H9 (cell line): ENCODE measurements around the gene DHX35. TPM values are rescaled to one million over a fixed set of nuclear protein-coding genes. Genes with fewer than 3 reads are reported as not detected.

Experiments used
- DNase-seq: peaks from one replicate; pipeline ENCODE4 v3.0.0-alpha.2; 2017
- H2AFZ ChIP-seq: one replicate; pipeline ENCODE4 v1.6.1; 2013; ENCODE audit warnings: mild to moderate bottlenecking, low read length, control low read depth, moderate library complexity
- H2AK5ac ChIP-seq: 2 replicates; pipeline ENCODE4 v1.6.1; 2013; ENCODE audit warnings: low read length, control low read depth, mixed read lengths; ENCODE audit not compliant: insufficient read length
- H2BK120ac ChIP-seq: one replicate; pipeline ENCODE4 v1.6.1; 2013; ENCODE audit warnings: low read depth, mild to moderate bottlenecking, low read length, control low read depth, inconsistent platforms; ENCODE audit not compliant: poor library complexity, severe bottlenecking
- H2BK12ac ChIP-seq: 2 replicates; pipeline ENCODE4 v1.6.1; 2013; ENCODE audit warnings: low read length, control low read depth, mixed read lengths, low read depth; ENCODE audit not compliant: insufficient read length
- H2BK15ac ChIP-seq: 2 replicates; pipeline ENCODE4 v1.6.1; 2013; ENCODE audit warnings: low read depth, low read length, control low read depth
- H2BK20ac ChIP-seq: one replicate; pipeline ENCODE4 v1.6.1; 2013; ENCODE audit warnings: low read depth, mild to moderate bottlenecking, low read length, control low read depth, inconsistent platforms; ENCODE audit not compliant: poor library complexity, severe bottlenecking
- H2BK5ac ChIP-seq: 2 replicates; pipeline ENCODE4 v1.6.1; 2013; ENCODE audit warnings: low read length, control low read depth, mixed read lengths; ENCODE audit not compliant: insufficient read length
- H3K14ac ChIP-seq: 2 replicates; pipeline ENCODE4 v1.6.1; 2013; ENCODE audit warnings: low read length, control low read depth; ENCODE audit not compliant: insufficient read depth
- H3K18ac ChIP-seq: 2 replicates; pipeline ENCODE4 v1.6.1; 2013; ENCODE audit warnings: low read depth, mild to moderate bottlenecking, mixed read lengths, low read length, control low read depth; ENCODE audit not compliant: insufficient read length
- H3K23ac ChIP-seq: 2 replicates; pipeline ENCODE4 v1.6.1; 2013; ENCODE audit warnings: low read length, control low read depth, mixed read lengths, low read depth; ENCODE audit not compliant: insufficient read length
- H3K23me2 ChIP-seq: 2 replicates; pipeline ENCODE4 v1.6.1; 2013; ENCODE audit warnings: low read depth, mild to moderate bottlenecking, mixed read lengths, low read length, control low read depth; ENCODE audit not compliant: insufficient read length, poor library complexity, severe bottlenecking
- H3K27ac ChIP-seq: 2 replicates; pipeline ENCODE4 v1.5.1; 2013; ENCODE audit warnings: low read length, control low read depth, mixed read lengths, low read depth; ENCODE audit not compliant: insufficient read length
- H3K27me3 ChIP-seq: 2 replicates; pipeline ENCODE4 v1.6.1; 2013; ENCODE audit warnings: low read length, control low read depth, inconsistent platforms; ENCODE audit not compliant: insufficient read depth
- H3K4ac ChIP-seq: 2 replicates; pipeline ENCODE4 v1.6.1; 2013; ENCODE audit warnings: low read depth, mild to moderate bottlenecking, control low read depth, inconsistent platforms, low read length, moderate library complexity
- H3K4me1 ChIP-seq: 2 replicates; pipeline ENCODE4 v1.6.1; 2013; ENCODE audit warnings: low read length, control low read depth, inconsistent platforms; ENCODE audit not compliant: insufficient read depth
- H3K4me2 ChIP-seq: 2 replicates; pipeline ENCODE4 v1.6.1; 2013; ENCODE audit warnings: low read length, control low read depth, mixed read lengths; ENCODE audit not compliant: insufficient read length, insufficient read depth
- H3K56ac ChIP-seq: 2 replicates; pipeline ENCODE4 v1.6.1; 2013; ENCODE audit warnings: low read depth, mild to moderate bottlenecking, mixed read lengths, low read length, control low read depth; ENCODE audit not compliant: insufficient read length
- H3K79me1 ChIP-seq: 2 replicates; pipeline ENCODE4 v1.6.1; 2013; ENCODE audit warnings: low read depth, mild to moderate bottlenecking, moderate library complexity, low read length, control low read depth, inconsistent platforms; ENCODE audit not compliant: insufficient read depth, poor library complexity, severe bottlenecking
- H3K79me2 ChIP-seq: 2 replicates; pipeline ENCODE4 v1.6.1; 2013; ENCODE audit warnings: low read length, control low read depth, inconsistent platforms; ENCODE audit not compliant: insufficient read depth
- H3K9ac ChIP-seq: 2 replicates; pipeline ENCODE4 v1.6.1; 2013; ENCODE audit warnings: low read length, control low read depth, mixed read lengths; ENCODE audit not compliant: insufficient read length; ENCODE audit errors: extremely low read depth
- H3K9me3 ChIP-seq: one replicate; pipeline ENCODE4 v1.6.1; 2013; ENCODE audit warnings: low read depth, low read length, inconsistent platforms; ENCODE audit not compliant: control insufficient read depth
- H3T11ph ChIP-seq: one replicate; pipeline ENCODE4 v1.6.1; 2013; ENCODE audit warnings: mild to moderate bottlenecking, low read length, control low read depth, inconsistent platforms
- H4K20me1 ChIP-seq: one replicate; pipeline ENCODE4 v1.6.1; 2013; ENCODE audit not compliant: control insufficient read depth, insufficient read length, insufficient read depth
- H4K5ac ChIP-seq: 2 replicates; pipeline ENCODE4 v1.6.1; 2013; ENCODE audit warnings: low read depth, mild to moderate bottlenecking, mixed read lengths, low read length, control low read depth; ENCODE audit not compliant: insufficient read length
- H4K8ac ChIP-seq: replicated peaks from 2 replicates; pipeline ENCODE4 v1.6.1; 2013; ENCODE audit warnings: low read length, control low read depth, mixed read lengths, low read depth; ENCODE audit not compliant: insufficient read length
- H4K91ac ChIP-seq: 2 replicates; pipeline ENCODE4 v1.6.1; 2013; ENCODE audit warnings: low read depth, mild to moderate bottlenecking, moderate library complexity, mixed read lengths, low read length, control low read depth; ENCODE audit not compliant: insufficient read length
- H3K27ac Mint-ChIP-seq, 3 experiments: 2 replicates in 2 of 3; 3 replicates in 1 of 3; pipeline ENCODE4 v1.8.0; 2020 to 2021; ENCODE audit warnings: mixed read lengths in 3 of 3, mild to moderate bottlenecking in 1 of 3, moderate library complexity in 1 of 3
- H3K27me3 Mint-ChIP-seq: 2 replicates; pipeline ENCODE4 v1.8.0; 2021; ENCODE audit warnings: low read depth, mild to moderate bottlenecking, moderate library complexity, mixed read lengths
- H3K36me3 Mint-ChIP-seq, 3 experiments: 2 replicates in 2 of 3; 3 replicates in 1 of 3; pipeline ENCODE4 v1.8.0; 2020 to 2021; ENCODE audit warnings: low read depth in 3 of 3, mixed read lengths in 3 of 3; ENCODE audit not compliant: insufficient read depth in 1 of 3
- H3K4me1 Mint-ChIP-seq, 2 experiments: 2 replicates each; pipeline ENCODE4 v1.8.0; 2020; ENCODE audit warnings: mixed read lengths in 2 of 2
- H3K4me3 Mint-ChIP-seq, 2 experiments: 2 replicates in 1 of 2; 3 replicates in 1 of 2; pipeline ENCODE4 v1.8.0; 2020 to 2021; ENCODE audit warnings: mild to moderate bottlenecking in 2 of 2, mixed read lengths in 2 of 2, moderate library complexity in 1 of 2
- H3K9me3 Mint-ChIP-seq, 2 experiments: 2 replicates in 1 of 2; 3 replicates in 1 of 2; pipeline ENCODE4 v1.8.0; 2020; ENCODE audit warnings: mild to moderate bottlenecking in 2 of 2, mixed read lengths in 2 of 2, moderate library complexity in 1 of 2
- CTCF ChIP-seq: fragments of 200-600 bp; sonication (generic); conservative IDR thresholded peaks from 3 replicates; pipeline ENCODE4 v1.8.0; 2021; ENCODE audit warnings: antibody characterized with exemption, mild to moderate bottlenecking
- WGBS: extraction: QIAGEN DNeasy Blood & Tissue Kit; methylation state at CpG from one replicate; pipeline ENCODE4 v1.1.7; 2013; ENCODE audit warnings: missing lambda C conversion rate, low lambda C conversion rate, mixed read lengths; ENCODE audit not compliant: insufficient read length; ENCODE audit errors: extremely low coverage; 5-methylcytosine and 5-hydroxymethylcytosine counted together
- total RNA-seq: library from RNA; stranded (reverse); gene quantifications from 2 replicates; pipeline ENCODE4 v1.2.1, GENCODE V29; 2021

The DHX35 gene
- total RNA-seq, 1 experiment from 2014 or later: 14.4 TPM

- H3K9me3 ChIP-seq: no peaks in the 10 kb centered on the region
- no peak overlapping the region for H2BK15ac ChIP-seq
- no peak overlapping the region for H4K8ac ChIP-seq
- H4K5ac ChIP-seq: no peak overlapping the region
- WGBS: no CpG with 5 or more reads among the region's 4 CpGs
- H2BK5ac ChIP-seq: no peak overlapping the region
- no peak overlapping the region for H3K4me2 ChIP-seq
- no peak for DNase-seq
- no peak overlapping the region for H3K18ac ChIP-seq
- no peak overlapping the region for H4K91ac ChIP-seq
- H3K27ac ChIP-seq: no peak overlapping the region
- Mint-ChIP-seq H3K27ac (no peak overlapping the region), H3K27me3 (no peaks in the 10 kb centered on the region), H3K36me3 (peaks cover 10 to 41% (median 20%) of the 10 kb centered on the region in 3 experiments; a peak in 6 of 7 replicates), H3K4me1 (peaks cover 4 to 12% of the 10 kb centered on the region in 2 experiments), H3K9me3 (no peaks in the 10 kb centered on the region), H3K4me3 (no peak overlapping the region)
- H4K20me1 ChIP-seq: no peaks in the 10 kb centered on the region
- no peak overlapping the region for H3K4ac ChIP-seq
- no peaks in the 10 kb centered on the region for H3K4me1 ChIP-seq
- no peak overlapping the region for H2BK120ac ChIP-seq
- peaks cover 8% of the 10 kb centered on the region for H3K79me1 ChIP-seq
- H3K23ac ChIP-seq: no peak overlapping the region
- H3T11ph ChIP-seq: no peak overlapping the region
- no peak overlapping the region for H3K14ac ChIP-seq
- no peaks in the 10 kb centered on the region for H3K27me3 ChIP-seq
- no peak overlapping the region for H2AFZ ChIP-seq
- H3K56ac ChIP-seq: no peak overlapping the region
- no peak overlapping the region for H2BK20ac ChIP-seq
- no peaks in the 10 kb centered on the region; the same call in 1 of the 2 replicates for H3K79me2 ChIP-seq
- no peak overlapping the region for H2BK12ac ChIP-seq
- TF ChIP-seq CTCF: no peak
- H3K23me2 ChIP-seq: no peaks in the 10 kb centered on the region
- no peak overlapping the region for H3K9ac ChIP-seq
- no peak overlapping the region for H2AK5ac ChIP-seq
These were observed 7.6 kb downstream of the DHX35 start for GRCh38 chr20:38969708-38970107.
